ENCODE results near the gene BCAS1. TPM values are rescaled to one million over a fixed set of nuclear protein-coding genes. Genes with fewer than 3 reads are reported as not detected.

Gene BCAS1
- total RNA-seq, 1 experiment from 2014 or later = 0.17 TPM

DNA sequence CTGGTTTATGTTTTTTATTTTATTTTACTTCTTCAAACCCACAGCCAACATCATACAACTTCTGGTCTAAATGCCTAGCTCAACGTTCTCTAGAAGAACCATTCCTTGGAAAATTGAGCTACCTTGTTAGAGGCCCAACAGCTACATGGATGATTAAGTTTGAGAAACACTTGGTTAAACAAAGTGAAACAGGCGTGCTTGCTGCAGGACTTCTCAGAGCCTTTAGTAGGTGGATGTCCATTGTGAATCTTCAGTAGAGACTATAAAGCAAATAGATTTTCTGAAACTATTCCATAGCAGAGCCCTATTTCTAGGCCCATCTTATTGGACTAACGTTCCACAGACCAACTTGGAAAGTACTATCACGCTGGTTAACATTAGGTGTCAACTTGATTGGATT, 51.3 kb downstream of the BCAS1 start (continued):
- TF ChIP-seq, protein P1, sequence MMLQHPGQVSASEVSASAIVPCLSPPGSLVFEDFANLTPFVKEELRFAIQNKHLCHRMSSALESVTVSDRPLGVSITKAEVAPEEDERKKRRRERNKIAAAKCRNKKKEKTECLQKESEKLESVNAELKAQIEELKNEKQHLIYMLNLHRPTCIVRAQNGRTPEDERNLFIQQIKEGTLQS (IDR thresholded peaks at IDR 0.05) = no peak
- TF ChIP-seq EZH2phosphoT487 (IDR thresholded peaks at IDR 0.05; ENCODE audit: borderline replicate concordance) (no peak), SIN3A (IDR thresholded peaks at IDR 0.05; ENCODE audit: low read depth) (no peak), JUND (IDR thresholded peaks at IDR 0.05) (no peak), CBX3 (IDR thresholded peaks at IDR 0.05; ENCODE audit: low read depth) (no peak), POLR2A (IDR thresholded peaks at IDR 0.05; ENCODE audit: borderline replicate concordance, extremely low read depth, insufficient read depth, insufficient read length) (no peak), SRF (IDR thresholded peaks at IDR 0.05; ENCODE audit: low read depth) (no peak), TCF7L2 (IDR thresholded peaks at IDR 0.05; ENCODE audit: borderline replicate concordance, extremely low read depth, insufficient read depth, insufficient read length) (no peak)
- TF ChIP-seq, protein P2, sequence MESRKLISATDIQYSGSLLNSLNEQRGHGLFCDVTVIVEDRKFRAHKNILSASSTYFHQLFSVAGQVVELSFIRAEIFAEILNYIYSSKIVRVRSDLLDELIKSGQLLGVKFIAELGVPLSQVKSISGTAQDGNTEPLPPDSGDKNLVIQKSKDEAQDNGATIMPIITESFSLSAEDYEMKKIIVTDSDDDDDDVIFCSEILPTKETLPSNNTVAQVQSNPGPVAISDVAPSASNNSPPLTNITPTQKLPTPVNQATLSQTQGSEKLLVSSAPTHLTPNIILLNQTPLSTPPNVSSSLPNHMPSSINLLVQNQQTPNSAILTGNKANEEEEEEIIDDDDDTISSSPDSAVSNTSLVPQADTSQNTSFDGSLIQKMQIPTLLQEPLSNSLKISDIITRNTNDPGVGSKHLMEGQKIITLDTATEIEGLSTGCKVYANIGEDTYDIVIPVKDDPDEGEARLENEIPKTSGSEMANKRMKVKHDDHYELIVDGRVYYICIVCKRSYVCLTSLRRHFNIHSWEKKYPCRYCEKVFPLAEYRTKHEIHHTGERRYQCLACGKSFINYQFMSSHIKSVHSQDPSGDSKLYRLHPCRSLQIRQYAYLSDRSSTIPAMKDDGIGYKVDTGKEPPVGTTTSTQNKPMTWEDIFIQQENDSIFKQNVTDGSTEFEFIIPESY (IDR thresholded peaks at IDR 0.05; ENCODE audit: extremely low read depth, insufficient replicate concordance, low read length) = no peak

DNA sequence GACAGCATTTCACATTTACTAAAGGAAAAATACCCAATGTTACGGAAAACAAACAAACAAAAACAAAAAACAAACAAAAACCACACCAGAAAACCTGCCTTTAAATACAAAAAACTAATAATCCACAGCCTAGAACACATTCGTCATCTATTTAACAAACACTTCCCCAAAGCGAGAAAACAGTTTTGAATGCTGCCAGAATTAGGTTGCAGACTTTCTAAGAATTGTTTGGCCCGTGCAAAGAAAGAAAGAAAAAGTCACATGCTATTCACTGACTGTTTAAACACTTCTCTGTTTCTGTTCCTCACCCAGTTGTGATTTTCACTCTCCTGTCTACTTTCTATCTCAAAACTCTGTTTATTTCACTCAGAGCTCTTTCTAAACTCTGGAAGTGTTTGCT, 52.5 kb downstream of the BCAS1 start:
- H3K9ac ChIP-seq (ENCODE audit: low read length) = no peak overlapping the region
- BruUV-seq (replicated peaks) = no TSS peak
- no peak for DNase-seq (ENCODE audit: low read depth, low spot score)
- ATAC-seq = no peak
- H3K4me1 ChIP-seq (ENCODE audit: control insufficient read depth in 1 of 2, insufficient read depth in 2 of 2, low read length in 2 of 2) = no peaks in the 10 kb centered on the region
- H4K20me1 ChIP-seq (ENCODE audit: insufficient read depth) = no peaks in the 10 kb centered on the region
- no peaks in the 10 kb centered on the region for H3K79me2 ChIP-seq (ENCODE audit: insufficient read depth, low read length)
- CTCF ChIA-PET = no interaction called here
- H3K36me3 ChIP-seq (ENCODE audit: control insufficient read depth in 1 of 2, insufficient read depth in 2 of 2, low read length in 2 of 2) = no peaks in the 10 kb centered on the region
- POLR2A ChIA-PET = no interaction called here
- RAD21 ChIA-PET (ENCODE audit: low non-redundant PET in 1 of 2, low total read pairs in 2 of 2, uncharacterized antibody in 2 of 2, unreplicated experiment in 2 of 2) = no interaction called here
- intact Hi-C loops (cut with micrococcal nuclease) = no loop called here
- no peak overlapping the region for H2AFZ ChIP-seq (ENCODE audit: low read depth, low read length, poor library complexity, severe bottlenecking)
- no peak overlapping the region for H3K4me2 ChIP-seq (ENCODE audit: low read length)
- no peak overlapping the region for H3K27ac ChIP-seq (ENCODE audit: low read depth, low read length)
- H3K27me3 ChIP-seq (ENCODE audit: insufficient read depth, low read length) = peaks cover under 1% of the 10 kb centered on the region; the same call in 1 of the 2 replicates
- H3K9me2 ChIP-seq (ENCODE audit: insufficient read depth) = no peaks in the 10 kb centered on the region
- H3K4me3 ChIP-seq (replicated peaks in 1 of 2; ENCODE audit: low read depth in 1 of 2, low read length in 2 of 2) = no peak overlapping the region
- H3K9me3 ChIP-seq (ENCODE audit: control insufficient read depth in 1 of 2, insufficient read depth in 1 of 2, low read depth in 1 of 2, low read length in 2 of 2) = no peaks in the 10 kb centered on the region
- TF ChIP-seq ZFX (IDR thresholded peaks at IDR 0.05) (no peak), SRF (IDR thresholded peaks at IDR 0.05; ENCODE audit: low read depth) (no peak), ELF1 (IDR thresholded peaks at IDR 0.05; ENCODE audit: borderline replicate concordance, low read depth) (no peak), TCF7L2 (IDR thresholded peaks at IDR 0.05; ENCODE audit: borderline replicate concordance, extremely low read depth, insufficient read depth, insufficient read length) (no peak), POLR2A (IDR thresholded peaks at IDR 0.05; ENCODE audit: borderline replicate concordance, extremely low read depth, insufficient read depth, insufficient read length) (no peak), RAD21 (IDR thresholded peaks at IDR 0.05; ENCODE audit: low read depth) (no peak), SP1 (IDR thresholded peaks at IDR 0.05; ENCODE audit: low read depth) (no peak), EGR1 (IDR thresholded peaks at IDR 0.05; ENCODE audit: low read depth) (no peak), EZH2 (IDR thresholded peaks at IDR 0.05) (no peak), JUND (IDR thresholded peaks at IDR 0.05) (no peak), YY1 (IDR thresholded peaks at IDR 0.05; ENCODE audit: extremely low read depth, insufficient replicate concordance, low read depth, low read length) (no peak), ZNF274 (IDR thresholded peaks at IDR 0.05; ENCODE audit: low read depth, low read length) (no peak)
- TF ChIP-seq, protein P3, sequence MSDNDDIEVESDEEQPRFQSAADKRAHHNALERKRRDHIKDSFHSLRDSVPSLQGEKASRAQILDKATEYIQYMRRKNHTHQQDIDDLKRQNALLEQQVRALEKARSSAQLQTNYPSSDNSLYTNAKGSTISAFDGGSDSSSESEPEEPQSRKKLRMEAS (IDR thresholded peaks at IDR 0.05) = no peak
- TF ChIP-seq, protein P4, sequence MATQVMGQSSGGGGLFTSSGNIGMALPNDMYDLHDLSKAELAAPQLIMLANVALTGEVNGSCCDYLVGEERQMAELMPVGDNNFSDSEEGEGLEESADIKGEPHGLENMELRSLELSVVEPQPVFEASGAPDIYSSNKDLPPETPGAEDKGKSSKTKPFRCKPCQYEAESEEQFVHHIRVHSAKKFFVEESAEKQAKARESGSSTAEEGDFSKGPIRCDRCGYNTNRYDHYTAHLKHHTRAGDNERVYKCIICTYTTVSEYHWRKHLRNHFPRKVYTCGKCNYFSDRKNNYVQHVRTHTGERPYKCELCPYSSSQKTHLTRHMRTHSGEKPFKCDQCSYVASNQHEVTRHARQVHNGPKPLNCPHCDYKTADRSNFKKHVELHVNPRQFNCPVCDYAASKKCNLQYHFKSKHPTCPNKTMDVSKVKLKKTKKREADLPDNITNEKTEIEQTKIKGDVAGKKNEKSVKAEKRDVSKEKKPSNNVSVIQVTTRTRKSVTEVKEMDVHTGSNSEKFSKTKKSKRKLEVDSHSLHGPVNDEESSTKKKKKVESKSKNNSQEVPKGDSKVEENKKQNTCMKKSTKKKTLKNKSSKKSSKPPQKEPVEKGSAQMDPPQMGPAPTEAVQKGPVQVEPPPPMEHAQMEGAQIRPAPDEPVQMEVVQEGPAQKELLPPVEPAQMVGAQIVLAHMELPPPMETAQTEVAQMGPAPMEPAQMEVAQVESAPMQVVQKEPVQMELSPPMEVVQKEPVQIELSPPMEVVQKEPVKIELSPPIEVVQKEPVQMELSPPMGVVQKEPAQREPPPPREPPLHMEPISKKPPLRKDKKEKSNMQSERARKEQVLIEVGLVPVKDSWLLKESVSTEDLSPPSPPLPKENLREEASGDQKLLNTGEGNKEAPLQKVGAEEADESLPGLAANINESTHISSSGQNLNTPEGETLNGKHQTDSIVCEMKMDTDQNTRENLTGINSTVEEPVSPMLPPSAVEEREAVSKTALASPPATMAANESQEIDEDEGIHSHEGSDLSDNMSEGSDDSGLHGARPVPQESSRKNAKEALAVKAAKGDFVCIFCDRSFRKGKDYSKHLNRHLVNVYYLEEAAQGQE (IDR thresholded peaks at IDR 0.05; ENCODE audit: low read depth) = no peak
- TF ChIP-seq, protein P1 (IDR thresholded peaks at IDR 0.05) = no peak
